Glomerular visceral epithelial cell (primary cell): ENCODE measurements around the gene DES.
"Not testable (repeated sequence)": the region's sequence is repeated elsewhere in the genome, so short reads cannot be mapped to it uniquely, and the experiment has no call there.

Experiments
- DNase-seq: peaks from one replicate; pipeline ENCODE4 v3.0.0-alpha.2; 2016; ENCODE audit errors: extremely low spot score

The DES gene

DNA sequence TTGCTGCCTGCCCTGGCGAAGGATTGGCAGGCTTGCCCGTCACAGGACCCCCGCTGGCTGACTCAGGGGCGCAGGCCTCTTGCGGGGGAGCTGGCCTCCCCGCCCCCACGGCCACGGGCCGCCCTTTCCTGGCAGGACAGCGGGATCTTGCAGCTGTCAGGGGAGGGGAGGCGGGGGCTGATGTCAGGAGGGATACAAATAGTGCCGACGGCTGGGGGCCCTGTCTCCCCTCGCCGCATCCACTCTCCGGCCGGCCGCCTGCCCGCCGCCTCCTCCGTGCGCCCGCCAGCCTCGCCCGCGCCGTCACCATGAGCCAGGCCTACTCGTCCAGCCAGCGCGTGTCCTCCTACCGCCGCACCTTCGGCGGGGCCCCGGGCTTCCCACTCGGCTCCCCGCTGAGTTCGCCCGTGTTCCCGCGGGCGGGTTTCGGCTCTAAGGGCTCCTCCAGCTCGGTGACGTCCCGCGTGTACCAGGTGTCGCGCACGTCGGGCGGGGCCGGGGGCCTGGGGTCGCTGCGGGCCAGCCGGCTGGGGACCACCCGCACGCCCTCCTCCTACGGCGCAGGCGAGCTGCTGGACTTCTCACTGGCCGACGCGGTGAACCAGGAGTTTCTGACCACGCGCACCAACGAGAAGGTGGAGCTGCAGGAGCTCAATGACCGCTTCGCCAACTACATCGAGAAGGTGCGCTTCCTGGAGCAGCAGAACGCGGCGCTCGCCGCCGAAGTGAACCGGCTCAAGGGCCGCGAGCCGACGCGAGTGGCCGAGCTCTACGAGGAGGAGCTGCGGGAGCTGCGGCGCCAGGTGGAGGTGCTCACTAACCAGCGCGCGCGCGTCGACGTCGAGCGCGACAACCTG, at the start of gene DES:
DES (plus strand) TSS at position 223 of the 857 bp plus-strand sequence; CDS start at position 309, 86 bp downstream.
- DNase-seq: no peak

- DNase-seq: no peak
These were observed 49.4 kb upstream of the DES start for GRCh38 chr2:219368690-219369191.

GRCh38 chr2:219369447-219369861, 48.7 kb upstream of the DES start:
- no peak for DNase-seq

DNA sequence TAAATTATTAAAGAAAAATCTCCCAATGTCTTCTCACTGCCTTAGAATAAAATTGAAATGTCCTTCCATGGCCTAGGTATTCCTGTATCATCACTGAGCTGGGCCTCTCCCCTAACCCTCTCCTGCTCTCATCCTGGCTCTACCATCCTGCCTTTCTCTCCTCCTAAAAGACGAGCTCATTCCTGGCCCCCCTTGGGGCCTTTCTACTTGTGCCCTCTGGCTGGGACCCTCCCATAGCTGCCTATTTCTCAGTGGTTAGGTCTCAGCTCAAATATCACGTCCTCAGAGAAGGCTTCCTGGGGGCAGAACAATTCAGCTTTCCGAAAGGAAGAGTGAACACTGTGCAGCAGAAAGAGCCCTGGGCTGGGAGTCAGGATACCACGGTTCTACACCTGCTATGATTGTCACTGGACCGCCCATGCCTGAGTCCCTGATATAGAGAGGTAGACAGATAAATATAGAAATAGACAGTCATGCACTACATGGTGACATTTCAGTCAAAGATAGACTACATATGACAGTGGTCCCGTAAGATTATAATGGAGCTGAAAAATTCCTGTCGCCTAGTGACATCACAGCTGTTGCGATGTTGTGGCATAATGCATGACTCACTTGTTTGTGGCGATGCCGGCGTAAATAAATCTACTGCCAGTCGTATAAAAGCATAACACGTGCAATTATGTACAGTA, 39.9 kb upstream of the DES start:
- no peak for DNase-seq

GRCh38 chr2:219380926-219381325, 37.3 kb upstream of the DES start:
- DNase-seq: no peak

DNA sequence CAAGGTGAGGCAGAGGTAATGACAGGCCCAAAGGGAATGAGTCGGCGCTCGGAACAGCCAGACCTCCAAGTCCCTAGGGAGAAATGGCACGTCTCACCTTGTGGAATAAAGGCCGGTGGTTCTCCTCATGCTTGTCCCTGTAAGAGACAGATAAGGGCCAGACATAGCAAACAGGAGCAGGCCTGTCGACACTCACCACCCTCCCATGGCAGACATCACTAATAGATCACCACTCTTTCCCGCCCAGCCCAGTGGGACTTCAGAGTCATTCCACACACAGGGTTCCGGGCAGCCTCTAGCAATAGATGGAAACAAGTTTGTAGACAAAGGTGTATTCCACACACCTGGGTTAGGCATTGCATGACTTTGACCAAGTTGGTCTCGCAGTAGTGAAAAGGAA, 36.7 kb upstream of the DES start:
- DNase-seq: no peak

DNA sequence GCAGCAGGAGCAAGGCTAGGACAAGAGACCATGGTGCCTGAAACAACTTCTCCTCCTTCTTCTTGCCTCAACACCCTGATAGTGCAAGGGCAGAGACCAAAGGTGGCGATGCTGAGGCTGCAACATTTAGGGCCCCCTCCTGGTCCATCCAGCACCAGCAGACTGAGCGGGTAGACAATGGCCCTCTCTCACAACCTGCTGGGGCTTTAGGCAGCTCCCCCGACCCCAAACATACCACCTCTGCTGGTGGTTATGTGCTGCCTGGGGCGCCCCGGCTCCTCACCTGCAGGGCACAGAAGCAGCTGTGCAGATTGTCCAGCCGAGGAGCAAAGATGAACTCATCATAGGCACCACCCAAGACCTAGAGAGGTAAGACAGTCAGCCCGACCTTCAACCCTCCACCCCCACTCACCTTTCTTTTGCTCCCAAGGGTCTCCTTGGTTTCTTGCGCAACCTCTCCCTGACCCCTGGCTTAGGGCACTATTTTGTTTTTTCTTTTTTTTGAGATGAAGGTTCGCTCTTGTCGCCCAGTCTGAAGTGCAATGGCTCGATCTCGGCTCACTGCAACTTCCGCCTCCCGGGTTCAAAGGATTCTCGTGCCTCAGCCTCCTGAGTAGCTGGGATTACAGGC, 34.0 kb upstream of the DES start:
- DNase-seq: no peak

DNA sequence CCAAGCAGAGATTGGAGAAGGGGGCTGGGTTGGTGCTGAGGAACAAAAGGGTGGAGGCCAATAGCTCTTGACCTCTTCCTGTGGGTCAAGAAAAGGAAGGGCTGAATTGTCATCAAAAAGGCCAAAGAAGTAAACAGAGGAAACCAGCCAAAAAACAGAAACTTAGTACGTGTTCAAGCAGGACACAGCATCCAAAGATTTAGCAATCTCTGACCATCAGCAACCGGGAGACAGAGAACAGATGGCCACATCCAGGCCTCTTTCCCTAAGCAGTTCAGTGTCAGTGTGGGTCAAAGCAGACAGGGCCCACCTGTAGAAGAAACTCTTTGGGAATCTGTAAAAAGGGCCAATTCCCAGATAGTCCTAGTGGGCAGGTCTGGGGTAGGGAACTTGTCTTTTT, 33.3 kb upstream of the DES start:
- no peak for DNase-seq

- no peak for DNase-seq
These were observed 32.1 kb upstream of the DES start for GRCh38 chr2:219385958-219386520.

- no peak for DNase-seq
These were observed 31.5 kb upstream of the DES start for GRCh38 chr2:219386532-219387280.

DNA sequence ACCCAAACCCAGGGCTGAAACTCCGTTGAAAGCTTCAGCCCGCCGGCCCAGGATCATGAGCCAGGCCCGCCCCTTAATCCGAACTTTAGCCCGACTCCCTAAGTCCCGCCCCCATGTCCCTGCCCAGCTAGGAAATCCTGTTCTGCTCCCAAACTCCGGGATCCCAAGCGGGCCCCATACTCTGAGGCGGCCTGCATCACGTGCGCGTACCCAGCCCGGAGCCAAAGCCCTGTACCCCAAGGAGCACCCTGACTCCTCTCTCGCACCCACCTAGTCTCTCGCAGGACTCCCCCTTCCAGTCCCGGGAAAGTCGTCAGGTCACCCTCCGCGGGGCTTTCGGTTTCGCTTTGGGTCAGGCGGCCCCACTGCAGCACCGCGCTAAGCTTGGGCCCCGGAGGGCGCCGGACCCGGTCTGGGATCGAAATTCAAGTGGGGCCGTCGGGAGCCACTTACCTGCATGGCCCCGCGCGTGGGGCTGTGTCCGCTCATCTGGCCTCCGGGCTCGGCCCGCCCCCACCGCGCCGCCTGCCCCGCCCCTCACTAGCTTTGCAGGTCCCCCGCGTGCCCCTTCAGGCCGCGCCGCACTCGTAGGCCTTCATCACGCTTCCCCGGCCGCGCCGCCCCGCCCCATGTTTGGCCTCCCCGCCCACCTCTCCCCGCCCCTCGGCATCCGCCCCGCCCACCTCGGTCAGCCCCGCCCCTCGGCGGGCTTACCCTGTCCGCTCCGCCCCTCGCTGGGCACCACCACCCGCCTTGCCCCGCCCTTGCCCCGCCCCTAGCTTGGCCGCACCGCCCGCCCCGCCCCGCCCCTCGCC, 30.7 kb upstream of the DES start, which contains the start of gene DNPEP:
DNPEP (minus strand) TSS at position 607 of the 815 bp plus-strand sequence; CDS start at position 489, 118 bp downstream.
- DNase-seq: peak; percentile 96

DNA sequence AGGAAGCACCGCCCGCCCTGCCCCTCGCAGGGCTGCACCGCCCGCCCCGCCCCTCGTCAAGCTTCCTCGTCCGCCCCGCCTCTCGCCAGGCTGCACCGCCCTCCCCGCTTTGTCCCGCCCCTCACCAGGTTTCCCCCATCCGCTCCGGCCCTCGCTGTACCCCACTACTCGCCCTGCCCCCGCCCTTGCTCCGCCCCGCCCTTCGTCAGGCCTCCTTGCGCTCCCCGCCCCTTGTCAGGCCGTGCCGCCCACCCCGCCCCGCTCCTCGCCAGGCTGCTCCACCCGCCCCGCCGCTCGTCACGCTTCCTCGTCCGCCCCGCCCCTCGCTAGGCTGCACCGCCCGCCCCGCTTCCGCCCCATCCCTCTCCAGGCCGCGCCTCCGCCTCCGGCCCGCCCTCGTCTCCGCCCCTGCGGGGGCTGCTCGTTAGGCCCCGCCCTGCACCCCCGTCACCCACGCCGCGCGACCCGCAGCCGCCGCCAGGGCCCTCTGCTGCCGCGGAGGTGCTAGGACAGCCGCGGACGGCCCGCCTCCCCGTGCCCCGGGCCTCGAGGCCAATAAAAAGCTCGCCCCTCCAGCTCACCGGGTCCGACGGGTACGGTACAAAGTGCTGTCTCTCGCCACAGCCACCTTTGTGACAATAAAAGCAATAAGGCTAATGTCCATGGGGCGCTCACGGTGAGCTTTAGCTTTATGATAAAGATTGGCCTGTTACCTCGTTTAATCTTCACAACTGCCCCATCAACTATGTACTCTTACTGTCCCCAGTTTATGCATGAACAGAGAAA, 29.9 kb upstream of the DES start:
- peak; percentile 98 for DNase-seq

DNA sequence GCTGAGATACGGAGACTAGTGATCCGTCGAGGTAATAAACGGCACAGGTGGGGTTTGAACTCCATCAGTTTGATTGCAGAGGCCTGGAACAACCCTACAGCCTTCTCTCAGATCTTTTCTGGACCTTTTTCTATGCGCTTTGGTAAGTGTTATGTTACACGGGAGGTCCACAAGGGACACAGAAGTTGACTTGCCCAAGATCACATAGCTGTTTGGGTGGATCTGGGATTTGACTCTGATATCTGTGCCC, 29.3 kb upstream of the DES start:
- DNase-seq: no peak

DNA sequence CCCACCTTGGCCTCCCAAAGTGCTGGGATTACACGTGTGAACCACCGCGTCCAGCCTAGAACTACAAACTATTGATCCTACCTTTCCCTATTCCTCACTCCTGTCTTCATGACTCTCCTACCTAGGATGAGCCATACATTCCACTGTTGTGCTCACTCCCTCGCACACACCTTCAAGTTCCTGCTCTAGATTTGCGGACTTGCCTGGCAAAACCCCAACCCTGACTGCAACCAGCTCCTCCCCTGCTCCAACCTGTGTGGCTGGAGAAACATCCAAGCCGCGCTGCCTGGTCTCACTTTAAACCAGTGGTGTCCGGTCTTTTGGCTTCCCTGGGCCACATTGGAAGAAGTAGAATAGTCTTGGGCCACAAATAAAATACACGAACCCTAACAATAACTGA, 25.4 kb upstream of the DES start:
- no peak for DNase-seq

DNA sequence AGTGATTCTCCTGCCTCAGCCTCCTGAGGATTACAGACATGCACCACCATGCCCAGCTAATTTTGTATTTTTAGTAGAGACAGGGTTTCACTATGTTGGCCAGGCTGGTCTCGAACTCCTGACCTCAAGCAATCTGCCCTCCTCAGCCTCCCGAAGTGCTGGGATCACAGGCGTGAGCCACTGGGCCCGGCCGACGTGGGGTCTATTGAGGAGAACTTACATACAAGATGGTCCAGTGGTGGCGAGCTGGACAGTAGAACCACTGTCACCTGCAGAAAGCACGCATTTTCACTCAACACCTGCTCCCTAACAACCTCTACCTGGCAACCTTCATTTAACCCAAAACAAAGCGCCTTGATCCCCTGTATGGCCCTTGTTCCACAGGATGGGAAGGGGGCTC, 23.1 kb upstream of the DES start:
- DNase-seq: not testable (repeated sequence)

DNA sequence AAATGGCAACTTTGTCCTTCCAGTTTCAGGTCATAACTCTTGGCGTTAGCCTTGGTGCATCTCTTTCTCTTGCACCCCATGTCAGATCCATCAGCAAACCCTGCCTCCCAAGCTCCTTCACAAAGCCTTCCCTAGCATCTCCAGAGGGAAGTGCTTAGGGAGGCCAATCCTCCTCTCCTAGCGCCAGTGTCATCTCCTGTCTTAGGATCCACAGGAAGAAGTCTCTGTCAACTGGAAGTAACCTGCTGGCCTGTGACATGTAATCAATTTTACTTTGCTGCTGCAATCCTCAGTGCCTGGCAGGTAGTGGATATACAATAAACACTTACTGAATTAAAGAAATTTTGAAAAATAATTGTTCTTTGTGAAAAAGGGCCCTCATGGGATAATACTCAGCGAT, 22.6 kb upstream of the DES start:
- no peak for DNase-seq

GRCh38 chr2:219396863-219397457, 21.2 kb upstream of the DES start:
- no peak for DNase-seq

- no peak for DNase-seq
These were observed 19.3 kb upstream of the DES start for GRCh38 chr2:219398721-219399363.
